MM.1S (cell line): Measurements from ENCODE around the gene ZPBP.

ENCODE experiments used
- CTCF ChIP-seq: fragments of 300-600 bp; sonication (generic); IDR thresholded peaks from 2 replicates; pipeline ENCODE4 v1.5.1; 2016; ENCODE audit warnings: antibody characterized with exemption, low read length, mixed read lengths
- EZH2 ChIP-seq: fragments of 300-600 bp; sonication (generic); optimal IDR thresholded peaks from 2 replicates; pipeline ENCODE3; 2017; ENCODE audit warnings: low read depth, mild to moderate bottlenecking, antibody characterized with exemption, low read length, mixed read lengths

- no peak for TF ChIP-seq CTCF
- TF ChIP-seq EZH2 = no peak
Measured at GRCh38 chr7:49911909-49912308, 181.1 kb downstream of the ZPBP start.
